OCI-LY3 (cell line): Measurements from ENCODE around the gene RPS15A.

Source experiments
- CTCF ChIP-seq: fragments of 200-600, 300-600 bp; sonication (generic); IDR thresholded peaks from 2 replicates; pipeline ENCODE4 v1.5.1; 2014; ENCODE audit warnings: antibody characterized with exemption, low read length, low read depth
- EZH2phosphoT487 ChIP-seq: fragments of 200-600 bp; shearing (Covaris generic); IDR thresholded peaks from 2 replicates; pipeline ENCODE4 v1.6.1; 2018; ENCODE audit warnings: antibody characterized with exemption, mixed run types, low read depth

- TF ChIP-seq CTCF (no peak), EZH2phosphoT487 (no peak)
Observed at GRCh38 chr16:18800775-18801144, 10.6 kb upstream of the RPS15A start.
